Natural killer cell (primary cell): ENCODE data around the gene DIP2C. TPM values are rescaled to one million over a fixed set of nuclear protein-coding genes. Genes with fewer than 3 reads are reported as not detected.

Experiments used
- ATAC-seq, 3 donors: fragments of 150-1000 bp in 2 of 3; fragments of 200-7000 bp in 1 of 3; cut with Tn5 transposase; 1 replicate in 1 of 3; 2 replicates in 2 of 3; pipeline ENCODE4 v1.10.0; 2021; ENCODE audit warnings: mild to moderate bottlenecking in 2 of 3, moderate library complexity in 2 of 3
- DNase-seq, 2 donors: peaks; one replicate each; pipeline versions ENCODE4 v3.0.0 to v3.0.0-alpha.2; 2013 to 2021; ENCODE audit warnings: mixed read lengths in 1 of 2
- H3K27ac ChIP-seq: one replicate; pipeline ENCODE4 v1.5.1; 2013; ENCODE audit warnings: mild to moderate bottlenecking, low read length
- H3K27me3 ChIP-seq: one replicate; pipeline ENCODE4 v1.6.1; 2013; ENCODE audit warnings: low read length; ENCODE audit not compliant: control insufficient read depth, insufficient read depth
- H3K36me3 ChIP-seq: one replicate; pipeline ENCODE4 v1.6.1; 2013; ENCODE audit warnings: low read length; ENCODE audit not compliant: control insufficient read depth, insufficient read depth
- H3K4me1 ChIP-seq: one replicate; pipeline ENCODE4 v1.6.1; 2013; ENCODE audit warnings: low read length; ENCODE audit not compliant: control insufficient read depth, insufficient read depth
- H3K4me3 ChIP-seq: one replicate; pipeline ENCODE4 v1.5.1; 2013; ENCODE audit warnings: low read length
- H3K9me3 ChIP-seq: one replicate; pipeline ENCODE4 v1.6.1; 2013; ENCODE audit warnings: low read length; ENCODE audit not compliant: control insufficient read depth, insufficient read depth
- H3K27ac Mint-ChIP-seq, 2 donors: one replicate each; pipeline ENCODE4 v1.8.0; 2022; ENCODE audit warnings: mild to moderate bottlenecking in 2 of 2, mixed read lengths in 2 of 2, moderate library complexity in 1 of 2
- H3K27me3 Mint-ChIP-seq, 2 donors: one replicate each; pipeline ENCODE4 v1.8.0; 2022; ENCODE audit warnings: low read depth in 2 of 2, mixed read lengths in 2 of 2
- H3K36me3 Mint-ChIP-seq: one replicate; pipeline ENCODE4 v1.8.0; 2022; ENCODE audit warnings: mixed read lengths
- H3K4me1 Mint-ChIP-seq, 2 donors: one replicate each; pipeline ENCODE4 v1.8.0; 2022; ENCODE audit warnings: mixed read lengths in 2 of 2
- H3K4me3 Mint-ChIP-seq: one replicate; pipeline ENCODE4 v1.8.0; 2022; ENCODE audit warnings: mild to moderate bottlenecking, moderate library complexity, mixed read lengths
- H3K9me3 Mint-ChIP-seq, 2 donors: one replicate each; pipeline ENCODE4 v1.8.0; 2022; ENCODE audit warnings: mixed read lengths in 2 of 2
- whole genome bisulfite sequencing: methylation state at CpG from one replicate; pipeline ENCODE4 v1.1.7; 2013; ENCODE audit warnings: missing lambda C conversion rate; ENCODE audit not compliant: insufficient coverage; 5-methylcytosine and 5-hydroxymethylcytosine counted together
- intact Hi-C: fragments of 100-400 bp; cut with micrococcal nuclease; formaldehyde crosslinking; loops from one replicate; pipeline ENCODE4 v1.14.2; 2022
- total RNA-seq, 4 donors: library from RNA; stranded (reverse); fragments of 120-200 nt in 1 of 4; gene quantifications; one replicate each; pipeline versions ENCODE4 v1.2.3 to v1.2.4, GENCODE V29; 2013 to 2022
- TF ChIP-seq, protein P1 (sequence below): fragments of 200-600 bp; IDR thresholded peaks from one replicate; pipeline ENCODE4 v1.8.0; 2022; ENCODE audit warnings: antibody characterized with exemption

The DIP2C gene
- total RNA-seq, 3 donors from 2014 or later (not counting 1 experiment from before 2014, with no cell fraction given) = 1.5 to 5.8 (median 3.8) TPM

DNA sequence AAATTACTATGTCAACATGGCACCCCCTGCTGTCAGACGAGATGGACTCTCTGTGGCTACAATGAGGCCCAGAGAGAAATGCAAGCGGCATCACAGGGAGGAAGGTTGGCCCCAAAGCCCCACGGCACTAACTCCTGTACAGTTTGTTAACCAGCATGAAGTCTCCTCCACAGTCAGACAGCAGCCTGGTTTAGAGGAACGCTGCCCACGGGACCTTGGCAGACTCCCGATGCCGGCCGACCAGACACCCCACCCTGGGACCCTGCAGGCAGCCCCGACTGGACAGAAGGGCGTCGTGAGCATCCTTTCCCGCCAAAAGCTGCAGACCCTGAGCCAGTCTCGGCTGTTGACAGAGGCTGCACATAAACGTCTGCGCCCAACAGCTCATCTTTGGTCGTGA is 158.8 kb downstream of the DIP2C start:
- TF ChIP-seq, protein P1, sequence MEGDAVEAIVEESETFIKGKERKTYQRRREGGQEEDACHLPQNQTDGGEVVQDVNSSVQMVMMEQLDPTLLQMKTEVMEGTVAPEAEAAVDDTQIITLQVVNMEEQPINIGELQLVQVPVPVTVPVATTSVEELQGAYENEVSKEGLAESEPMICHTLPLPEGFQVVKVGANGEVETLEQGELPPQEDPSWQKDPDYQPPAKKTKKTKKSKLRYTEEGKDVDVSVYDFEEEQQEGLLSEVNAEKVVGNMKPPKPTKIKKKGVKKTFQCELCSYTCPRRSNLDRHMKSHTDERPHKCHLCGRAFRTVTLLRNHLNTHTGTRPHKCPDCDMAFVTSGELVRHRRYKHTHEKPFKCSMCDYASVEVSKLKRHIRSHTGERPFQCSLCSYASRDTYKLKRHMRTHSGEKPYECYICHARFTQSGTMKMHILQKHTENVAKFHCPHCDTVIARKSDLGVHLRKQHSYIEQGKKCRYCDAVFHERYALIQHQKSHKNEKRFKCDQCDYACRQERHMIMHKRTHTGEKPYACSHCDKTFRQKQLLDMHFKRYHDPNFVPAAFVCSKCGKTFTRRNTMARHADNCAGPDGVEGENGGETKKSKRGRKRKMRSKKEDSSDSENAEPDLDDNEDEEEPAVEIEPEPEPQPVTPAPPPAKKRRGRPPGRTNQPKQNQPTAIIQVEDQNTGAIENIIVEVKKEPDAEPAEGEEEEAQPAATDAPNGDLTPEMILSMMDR = no peak
- H3K9me3 Mint-ChIP-seq = no peaks in the 10 kb centered on the region
- no peaks in the 10 kb centered on the region for H3K36me3 ChIP-seq
- no peak overlapping the region for H3K27ac Mint-ChIP-seq
- H3K9me3 ChIP-seq = no peaks in the 10 kb centered on the region
- intact Hi-C loops = no loop called here
- H3K27me3 ChIP-seq = no peaks in the 10 kb centered on the region
- H3K4me1 Mint-ChIP-seq = no peaks in the 10 kb centered on the region
- peaks cover 9 to 18% of the 10 kb centered on the region in 2 donors for H3K27me3 Mint-ChIP-seq
- no peak for ATAC-seq
- H3K4me3 ChIP-seq = no peak overlapping the region
- no peak overlapping the region for H3K27ac ChIP-seq
- WGBS = 89% methylated on average over 16 of the region's 16 CpGs
- H3K36me3 Mint-ChIP-seq = no peaks in the 10 kb centered on the region
- no peaks in the 10 kb centered on the region for H3K4me1 ChIP-seq
- H3K4me3 Mint-ChIP-seq = no peak overlapping the region
- DNase-seq = peak in 1 of 2 donors; percentile 27

DNA sequence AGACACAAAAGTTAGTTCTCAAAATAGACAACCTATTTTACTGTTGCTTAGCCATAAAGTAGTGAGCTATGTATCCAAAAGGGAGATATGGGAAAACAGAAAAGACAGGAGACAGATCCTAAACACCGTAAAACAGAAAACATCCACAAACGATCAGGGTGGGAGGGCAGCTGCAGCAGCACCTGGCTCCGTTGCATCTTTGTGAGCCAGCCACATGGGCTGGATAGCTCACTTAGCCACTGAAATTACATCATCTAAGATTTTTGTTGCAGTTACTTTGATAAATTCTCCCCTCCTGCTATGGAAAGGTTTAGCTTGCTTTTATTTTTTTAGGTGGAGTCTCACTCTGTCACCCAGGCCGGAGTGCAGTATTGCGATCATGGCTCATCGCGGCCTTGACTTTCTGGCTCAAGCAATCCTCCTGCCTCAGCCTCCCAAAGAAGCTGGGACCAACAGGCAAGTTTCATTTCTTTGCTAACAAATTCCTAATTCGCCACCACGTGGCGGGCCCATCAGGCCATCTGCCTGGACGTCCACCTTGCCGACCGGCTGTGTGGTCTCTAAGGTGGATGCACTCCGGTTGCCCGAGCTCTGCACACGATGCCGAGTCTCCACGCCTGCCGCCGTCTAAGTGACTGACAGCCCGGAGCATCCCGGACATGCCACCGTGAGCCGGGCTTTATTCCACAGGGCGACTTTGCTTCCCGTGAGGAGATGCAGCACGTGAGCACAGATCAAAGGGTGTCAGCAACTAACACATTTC is 159.8 kb downstream of the DIP2C start:
- intact Hi-C loops = no loop called here
- H3K4me3 Mint-ChIP-seq = no peak overlapping the region
- no peak overlapping the region for H3K27ac Mint-ChIP-seq
- H3K36me3 Mint-ChIP-seq = no peaks in the 10 kb centered on the region
- Histone ChIP-seq H3K4me3 (no peak overlapping the region), H3K27me3 (no peaks in the 10 kb centered on the region), H3K36me3 (no peaks in the 10 kb centered on the region), H3K9me3 (no peaks in the 10 kb centered on the region), H3K27ac (no peak overlapping the region), H3K4me1 (no peaks in the 10 kb centered on the region)
- WGBS = 93% methylated on average over 27 of the region's 27 CpGs
- no peak for DNase-seq
- TF ChIP-seq, protein P1 = no peak
- H3K9me3 Mint-ChIP-seq = no peaks in the 10 kb centered on the region
- no peak for ATAC-seq
- H3K27me3 Mint-ChIP-seq = peaks cover 4 to 16% of the 10 kb centered on the region in 2 donors
- H3K4me1 Mint-ChIP-seq = no peaks in the 10 kb centered on the region

DNA sequence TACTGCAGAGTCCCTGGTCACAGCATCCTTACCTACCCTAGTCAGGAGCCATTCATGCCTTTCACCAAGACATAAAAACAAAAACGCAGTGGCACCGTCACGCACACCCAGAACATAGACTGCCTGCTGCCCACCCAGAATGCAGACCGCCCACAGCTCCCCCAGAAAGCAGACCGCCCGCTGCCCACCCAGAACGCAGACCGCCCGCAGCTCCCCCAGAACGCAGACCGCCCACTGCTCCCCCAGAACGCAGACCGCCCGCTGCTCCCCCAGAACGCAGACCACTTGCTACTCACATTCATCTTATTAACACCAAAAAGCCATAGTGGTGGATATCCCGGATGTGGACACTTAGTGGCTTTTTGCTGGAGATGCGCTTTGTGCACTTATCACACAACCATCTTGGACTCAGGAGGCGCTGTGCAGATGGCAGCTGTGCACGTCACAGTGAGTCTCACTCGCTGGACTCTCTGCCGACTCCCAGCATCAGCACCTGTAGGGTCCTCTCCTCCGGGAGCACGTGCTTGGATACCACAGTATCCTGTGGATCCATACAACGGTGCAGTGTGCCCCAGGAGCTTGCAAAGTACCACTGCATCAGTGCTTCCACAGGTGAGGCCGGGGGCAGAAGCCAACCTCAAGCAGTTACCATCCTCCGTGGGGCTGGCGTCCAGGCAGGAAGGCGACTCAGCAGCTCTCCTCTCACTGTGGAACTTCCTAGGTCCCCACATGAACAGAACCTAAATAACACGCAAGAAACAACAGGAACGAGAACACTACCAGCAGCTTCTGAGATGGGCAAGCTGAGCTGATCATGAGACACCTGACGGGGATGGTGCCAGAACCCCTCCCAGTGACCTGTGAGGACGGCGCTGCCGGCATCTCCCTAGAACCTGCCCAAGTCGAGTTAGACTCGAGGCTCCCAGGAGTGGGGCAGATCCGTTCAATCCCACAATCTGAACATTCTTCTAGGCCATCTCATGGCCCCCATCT is 161.0 kb downstream of the DIP2C start:
- H3K27ac Mint-ChIP-seq = no peak overlapping the region
- H3K4me1 Mint-ChIP-seq = no peaks in the 10 kb centered on the region
- H3K36me3 Mint-ChIP-seq = no peaks in the 10 kb centered on the region
- WGBS = 81% methylated on average over 37 of the region's 37 CpGs
- TF ChIP-seq, protein P1 = no peak
- no peak for DNase-seq
- peaks cover 4 to 16% of the 10 kb centered on the region in 2 donors for H3K27me3 Mint-ChIP-seq
- H3K4me1 ChIP-seq = no peaks in the 10 kb centered on the region
- no peak overlapping the region for H3K4me3 ChIP-seq
- no peak overlapping the region for H3K27ac ChIP-seq
- no peaks in the 10 kb centered on the region for H3K27me3 ChIP-seq
- no peaks in the 10 kb centered on the region for H3K9me3 ChIP-seq
- no peak for ATAC-seq
- no peak overlapping the region for H3K4me3 Mint-ChIP-seq
- H3K36me3 ChIP-seq = no peaks in the 10 kb centered on the region
- H3K9me3 Mint-ChIP-seq = no peaks in the 10 kb centered on the region
- intact Hi-C loops = no loop called here
